Right lobe of liver (tissue), 4 donors: Measurements from ENCODE around the gene USP9X.

Source experiments
- CTCF ChIP-seq, 4 donors: fragments of 200-600 bp in 3 of 4; fragments of 450-650 bp in 1 of 4; IDR thresholded peaks; one replicate each; pipeline versions ENCODE4 v1.5.1 to v1.8.0; 2016 to 2022; ENCODE audit warnings: antibody characterized with exemption in 4 of 4, mild to moderate bottlenecking in 2 of 4
- POLR2A ChIP-seq: fragments of 450-650 bp; IDR thresholded peaks from one replicate; pipeline ENCODE4 v1.6.1; 2017; ENCODE audit warnings: antibody characterized with exemption, mild to moderate bottlenecking
- donor health status: DM: no; HTN: no; CAD: no.
- donor health status: DM: no; HTN: no; CAD: no.
- donor health status: DM: no; HTN: yes; CAD: no.

DNA sequence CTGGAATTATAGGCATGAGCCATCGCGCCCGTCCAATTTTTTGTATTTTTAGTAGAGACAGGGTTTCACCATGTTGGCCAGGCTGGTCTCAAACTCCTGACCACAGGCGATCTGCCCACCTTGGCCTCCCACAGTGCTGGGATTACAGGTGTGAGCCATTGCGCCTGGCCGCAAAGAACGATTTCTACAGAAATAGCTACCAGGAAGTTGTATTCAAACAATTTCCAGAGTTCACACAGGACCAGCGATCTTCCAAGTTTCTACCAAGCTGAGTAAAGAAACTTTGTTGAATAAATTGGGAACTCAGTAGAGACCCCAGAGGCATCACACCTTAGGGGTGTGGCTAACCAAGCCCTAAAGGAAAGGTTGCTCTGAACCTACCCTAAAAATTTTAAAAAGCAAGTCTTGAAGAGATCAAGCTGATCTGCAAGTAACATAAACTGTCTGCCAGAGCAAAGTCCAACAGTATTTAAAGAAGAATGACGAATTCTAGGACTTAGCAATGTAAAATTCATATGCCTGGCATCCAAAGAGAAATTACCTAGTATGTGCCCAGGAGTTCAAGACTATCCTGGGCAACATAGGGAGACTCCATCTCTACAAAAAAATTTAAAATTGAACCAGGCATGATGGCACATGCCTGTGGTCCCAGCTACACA, 48.4 kb upstream of the USP9X start:
- TF ChIP-seq CTCF (IDR thresholded peaks at IDR 0.05) (no peak), POLR2A (no peak)
